Jurkat, Clone E6-1 (cell line): ENCODE data around the gene EVI5L.
"Not testable (repeated sequence)": the region's sequence is repeated elsewhere in the genome, so short reads cannot be mapped to it uniquely, and the experiment has no call there.

Experiments used
- DNase-seq: peaks from one replicate; pipeline ENCODE4 v3.0.0-alpha.2; 2011; ENCODE audit warnings: low read depth, low spot score
- H3K4me3 ChIP-seq: 2 replicates; pipeline ENCODE4 v1.5.1; 2011; ENCODE audit warnings: mild to moderate bottlenecking, low read length, control low read depth, moderate library complexity

Gene EVI5L

GRCh38 chr19:7856679-7857663 is 27.0 kb downstream of the EVI5L start:
- H3K4me3 ChIP-seq: no peak overlapping the region
- no peak for DNase-seq

GRCh38 chr19:7857727-7858108 is 27.7 kb downstream of the EVI5L start:
- no peak overlapping the region for H3K4me3 ChIP-seq
- no peak for DNase-seq

- H3K4me3 ChIP-seq: no peak overlapping the region
- DNase-seq: no peak
These were observed 28.2 kb downstream of the EVI5L start for GRCh38 chr19:7858109-7858770.

GRCh38 chr19:7859087-7859486 is 29.1 kb downstream of the EVI5L start:
- DNase-seq, H3K4me3 ChIP-seq: not testable (repeated sequence)

GRCh38 chr19:7859831-7860713 is 30.1 kb downstream of the EVI5L start:
- no peak overlapping the region for H3K4me3 ChIP-seq
- DNase-seq: no peak

- no peak overlapping the region for H3K4me3 ChIP-seq
- DNase-seq: no peak
These were observed 30.9 kb downstream of the EVI5L start for GRCh38 chr19:7860714-7861618.

- no peak for DNase-seq
These were observed 31.8 kb downstream of the EVI5L start for GRCh38 chr19:7861619-7862412.

GRCh38 chr19:7862413-7862951 is 32.5 kb downstream of the EVI5L start:
- no peak overlapping the region for H3K4me3 ChIP-seq
- peak; percentile 57 for DNase-seq

More at GRCh38 chr19:7861619-7862412, 31.8 kb downstream of the EVI5L start:
- no peak overlapping the region for H3K4me3 ChIP-seq

- no peak overlapping the region for H3K4me3 ChIP-seq
- DNase-seq: no peak
These were observed 33.3 kb downstream of the EVI5L start for GRCh38 chr19:7863157-7863970.

- H3K4me3 ChIP-seq: no peak overlapping the region
- DNase-seq: no peak
These were observed 34.1 kb downstream of the EVI5L start for GRCh38 chr19:7863971-7864689.

- no peak for DNase-seq
- H3K4me3 ChIP-seq: no peak overlapping the region
These were observed 34.7 kb downstream of the EVI5L start for GRCh38 chr19:7864690-7865074.

GRCh38 chr19:7865262-7865911 is 35.4 kb downstream of the EVI5L start:
- no peak for DNase-seq
- no peak overlapping the region for H3K4me3 ChIP-seq

- H3K4me3 ChIP-seq: no peak overlapping the region
- no peak for DNase-seq
These were observed 36.5 kb downstream of the EVI5L start for GRCh38 chr19:7866399-7867091.

GRCh38 chr19:7867092-7867844 is 37.2 kb downstream of the EVI5L start:
- DNase-seq: no peak
- H3K4me3 ChIP-seq: no peak overlapping the region
